GM21526 (cell line): ENCODE data around the gene TBC1D3I.
"Not testable (repeated sequence)": the region's sequence is repeated elsewhere in the genome, so short reads cannot be mapped to it uniquely, and the experiment has no call there.

Experiments
- ATAC-seq: cut with Tn5 transposase; IDR thresholded peaks from one replicate; pipeline ENCODE4 v1.9.1; 2021; ENCODE audit warnings: moderate library complexity; ENCODE audit not compliant: unreplicated experiment, low FRiP score

TBC1D3I gene

GRCh38 chr17:36264470-36264869 is at the start of gene TBC1D3I:
Gene TBC1D3I (minus strand): TSS chr17:36264570. CDS start chr17:36262985, 1,585 bp downstream.
- not testable (repeated sequence) for ATAC-seq

- not testable (repeated sequence) for ATAC-seq
Measured at GRCh38 chr17:36295161-36295560, 30.8 kb upstream of the TBC1D3I start.

- ATAC-seq: not testable (repeated sequence)
Measured at GRCh38 chr17:36289965-36290612, 25.7 kb upstream of the TBC1D3I start.

- ATAC-seq: not testable (repeated sequence)
Measured at GRCh38 chr17:36284219-36284618, 19.8 kb upstream of the TBC1D3I start.

GRCh38 chr17:36283256-36283655 is 18.9 kb upstream of the TBC1D3I start:
- not testable (repeated sequence) for ATAC-seq

- ATAC-seq: not testable (repeated sequence)
Measured at GRCh38 chr17:36242046-36242445, 22.3 kb downstream of the TBC1D3I start.

GRCh38 chr17:36229644-36230043 is 34.7 kb downstream of the TBC1D3I start:
- ATAC-seq: not testable (repeated sequence)

- not testable (repeated sequence) for ATAC-seq
Measured at GRCh38 chr17:36222967-36223366, 41.4 kb downstream of the TBC1D3I start.

- ATAC-seq: not testable (repeated sequence)
Measured at GRCh38 chr17:36221581-36222100, 42.7 kb downstream of the TBC1D3I start.

- not testable (repeated sequence) for ATAC-seq
Measured at GRCh38 chr17:36220737-36221580, 43.4 kb downstream of the TBC1D3I start.

- ATAC-seq: not testable (repeated sequence)
Measured at GRCh38 chr17:36219556-36219955, 44.8 kb downstream of the TBC1D3I start.

- ATAC-seq: not testable (repeated sequence)
Measured at GRCh38 chr17:36215406-36216308, 48.7 kb downstream of the TBC1D3I start.

GRCh38 chr17:36214918-36215317 is 49.5 kb downstream of the TBC1D3I start:
- no peak for ATAC-seq

- ATAC-seq: no peak
Measured at GRCh38 chr17:36213695-36214094, 50.7 kb downstream of the TBC1D3I start.

- no peak for ATAC-seq
Measured at GRCh38 chr17:36212966-36213365, 51.4 kb downstream of the TBC1D3I start.

- no peak for ATAC-seq
Measured at GRCh38 chr17:36212272-36212605, 52.1 kb downstream of the TBC1D3I start.

GRCh38 chr17:36211484-36212271 is 52.7 kb downstream of the TBC1D3I start:
- not testable (repeated sequence) for ATAC-seq

- peak; percentile 54 for ATAC-seq
Measured at GRCh38 chr17:36210439-36211211, 53.7 kb downstream of the TBC1D3I start, which contains the start of gene CCL4L2. Gene CCL4L2 (plus strand): TSS chr17:36211063.

- ATAC-seq: no peak
Measured at GRCh38 chr17:36209575-36209974, 54.8 kb downstream of the TBC1D3I start.
